CD4-positive, alpha-beta T cell treated with Interleukin-15 for 1 hour (primary cell): ENCODE results near the gene BRI3.

Source experiments
- DNase-seq: peaks from one replicate; pipeline ENCODE4 v3.0.0-alpha.2; 2020

The BRI3 gene

GRCh38 chr7:98280791-98281756 lies at the start of gene BRI3:
Gene BRI3 (plus strand): TSS chr7:98281686. CDS start chr7:98281796, 110 bp downstream.
- peak; percentile 92 for DNase-seq

- DNase-seq: no peak
Measured at GRCh38 chr7:98232263-98232585, 49.3 kb upstream of the BRI3 start.

GRCh38 chr7:98232799-98233198 lies 48.7 kb upstream of the BRI3 start:
- DNase-seq: no peak

GRCh38 chr7:98233219-98234070 lies 48.0 kb upstream of the BRI3 start:
- DNase-seq: no peak

- no peak for DNase-seq
Measured at GRCh38 chr7:98234429-98235147, 46.9 kb upstream of the BRI3 start.

GRCh38 chr7:98235901-98236300 lies 45.6 kb upstream of the BRI3 start:
- DNase-seq: no peak

GRCh38 chr7:98236355-98237185 lies 44.9 kb upstream of the BRI3 start:
- no peak for DNase-seq

GRCh38 chr7:98238076-98238475 lies 43.4 kb upstream of the BRI3 start:
- DNase-seq: no peak

GRCh38 chr7:98238976-98239375 lies 42.5 kb upstream of the BRI3 start:
- DNase-seq: no peak

GRCh38 chr7:98240961-98241673 lies 40.4 kb upstream of the BRI3 start:
- no peak for DNase-seq

GRCh38 chr7:98241674-98242241 lies 39.7 kb upstream of the BRI3 start:
- DNase-seq: no peak

- DNase-seq: no peak
Measured at GRCh38 chr7:98242342-98242741, 39.1 kb upstream of the BRI3 start.

GRCh38 chr7:98242934-98243333 lies 38.6 kb upstream of the BRI3 start:
- no peak for DNase-seq

- DNase-seq: no peak
Measured at GRCh38 chr7:98244871-98245270, 36.6 kb upstream of the BRI3 start.

GRCh38 chr7:98248156-98248555 lies 33.3 kb upstream of the BRI3 start:
- DNase-seq: no peak

GRCh38 chr7:98249106-98249505 lies 32.4 kb upstream of the BRI3 start:
- no peak for DNase-seq

- DNase-seq: peak; percentile 56
Measured at GRCh38 chr7:98250789-98251188, 30.7 kb upstream of the BRI3 start.

- peak; percentile 57 for DNase-seq
Measured at GRCh38 chr7:98251231-98251600, 30.3 kb upstream of the BRI3 start.

- DNase-seq: peak; percentile 87
Measured at GRCh38 chr7:98251601-98252424, 29.7 kb upstream of the BRI3 start, which contains the start of gene TECPR1. Gene TECPR1 (minus strand): TSS chr7:98252232. CDS start chr7:98246146, 6,086 bp downstream.

GRCh38 chr7:98252425-98253054 lies 28.9 kb upstream of the BRI3 start:
- no peak for DNase-seq
